Progenitor cell of endocrine pancreas (in vitro differentiated cells): Measurements from ENCODE around the gene PTH1R. TPM values are rescaled to one million over a fixed set of nuclear protein-coding genes. Genes with fewer than 3 reads are reported as not detected.

Experiments used
- DNase-seq: peaks from one replicate; pipeline ENCODE4 v3.0.0; 2021; ENCODE audit warnings: low spot score; ENCODE audit not compliant: unreplicated experiment
- H3K27ac Mint-ChIP-seq: 2 replicates; pipeline ENCODE4 v1.8.0; 2021; ENCODE audit warnings: mild to moderate bottlenecking, moderate library complexity, mixed read lengths
- H3K27me3 Mint-ChIP-seq: 2 replicates; pipeline ENCODE4 v1.8.0; 2021; ENCODE audit warnings: mixed read lengths
- H3K36me3 Mint-ChIP-seq: 2 replicates; pipeline ENCODE4 v1.8.0; 2022; ENCODE audit warnings: mixed read lengths; ENCODE audit not compliant: insufficient read depth
- H3K4me1 Mint-ChIP-seq: 2 replicates; pipeline ENCODE4 v1.8.0; 2021; ENCODE audit warnings: low read depth, mixed read lengths
- H3K4me3 Mint-ChIP-seq: 2 replicates; pipeline ENCODE4 v1.8.0; 2021; ENCODE audit warnings: low read depth, mild to moderate bottlenecking, moderate library complexity, mixed read lengths
- H3K9me3 Mint-ChIP-seq: 2 replicates; pipeline ENCODE4 v1.8.0; 2021; ENCODE audit warnings: low read depth, mixed read lengths
- CTCF ChIP-seq: fragments of 200-600 bp; sonication (generic); IDR thresholded peaks from one replicate; pipeline ENCODE4 v1.5.0; 2021; ENCODE audit warnings: antibody characterized with exemption, mild to moderate bottlenecking; ENCODE audit not compliant: unreplicated experiment
- total RNA-seq: library from RNA; stranded (reverse); gene quantifications from 2 replicates; pipeline ENCODE4 v1.2.1, GENCODE V29; 2021

PTH1R gene
- total RNA-seq, 1 donor from 2014 or later, result 0.26 TPM

GRCh38 chr3:46890132-46890531 lies 12.6 kb downstream of the PTH1R start:
- Mint-ChIP-seq H3K27ac (no peak overlapping the region), H3K4me1 (peaks cover 8% of the 10 kb centered on the region), H3K9me3 (no peaks in the 10 kb centered on the region), H3K36me3 (no peaks in the 10 kb centered on the region), H3K4me3 (no peak overlapping the region), H3K27me3 (peaks cover 75% of the 10 kb centered on the region)
- DNase-seq, result no peak
- no peak for TF ChIP-seq CTCF

DNA sequence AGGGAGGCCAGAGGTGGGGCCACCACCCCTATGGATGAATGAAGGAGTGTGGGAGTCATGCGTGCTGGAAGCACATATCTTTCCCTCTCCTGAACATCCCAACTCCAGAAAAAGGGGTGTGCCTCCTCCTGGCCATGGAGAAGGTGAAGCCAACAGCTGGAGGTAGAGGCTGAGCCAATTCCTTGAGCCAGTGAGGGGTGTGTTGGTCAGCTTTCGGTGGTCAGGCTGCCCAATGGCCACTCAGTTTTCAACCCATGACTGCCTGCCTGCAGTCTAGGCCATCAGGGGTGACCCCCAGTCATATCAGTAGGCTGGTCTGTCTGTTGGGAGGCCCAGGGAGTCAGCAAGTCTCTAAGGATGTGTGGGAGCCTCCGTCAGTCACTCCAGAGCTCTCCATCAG lies 13.6 kb downstream of the PTH1R start:
- H3K9me3 Mint-ChIP-seq, result no peaks in the 10 kb centered on the region
- no peak for DNase-seq
- peaks cover 8% of the 10 kb centered on the region for H3K4me1 Mint-ChIP-seq
- H3K4me3 Mint-ChIP-seq, result no peak overlapping the region
- no peaks in the 10 kb centered on the region for H3K36me3 Mint-ChIP-seq
- H3K27me3 Mint-ChIP-seq, result peaks cover 74% of the 10 kb centered on the region
- H3K27ac Mint-ChIP-seq, result no peak overlapping the region
- TF ChIP-seq CTCF, result no peak

DNA sequence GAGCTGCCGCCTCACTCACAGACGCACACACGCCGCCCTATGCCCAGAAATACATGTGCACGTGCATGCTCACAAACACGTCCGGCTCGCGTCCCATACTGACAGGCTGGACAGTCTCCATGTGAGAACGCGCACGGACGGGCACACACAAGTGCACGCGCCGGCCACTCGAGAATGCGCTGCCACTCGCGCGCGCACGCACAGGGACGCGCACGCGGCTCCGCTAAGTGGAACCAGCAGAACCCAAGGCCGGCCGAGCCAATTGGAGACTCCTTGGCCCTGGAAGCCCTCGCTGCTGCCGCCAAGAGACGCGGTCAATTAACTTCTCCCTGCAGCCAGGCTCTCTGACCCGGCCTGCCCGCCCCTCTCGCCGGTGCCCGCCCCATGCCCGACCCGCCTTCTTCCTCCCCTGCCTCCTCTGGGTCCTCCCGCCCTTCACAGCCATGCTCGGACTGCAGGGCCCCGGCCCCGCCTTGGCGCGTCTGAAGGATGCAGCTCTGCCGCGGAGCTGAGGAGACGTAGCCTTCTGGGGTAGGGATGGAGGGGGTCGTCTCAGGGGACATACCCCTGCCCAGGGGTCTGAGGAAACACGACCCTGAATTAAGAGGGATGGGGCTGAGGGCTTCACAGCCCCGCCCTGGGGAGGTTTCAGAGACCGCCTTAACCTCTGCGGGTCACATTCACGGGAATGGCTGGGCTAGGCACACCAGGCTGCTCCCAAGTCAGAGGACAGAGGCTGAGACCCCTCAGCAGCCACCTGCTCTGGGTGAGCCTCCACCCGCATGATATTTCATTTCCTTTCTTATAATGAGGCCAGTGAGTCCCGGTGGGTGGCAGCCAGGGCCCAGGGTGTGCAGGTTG lies 15.0 kb downstream of the PTH1R start:
- H3K27me3 Mint-ChIP-seq, result peaks cover 69% of the 10 kb centered on the region
- H3K36me3 Mint-ChIP-seq, result no peaks in the 10 kb centered on the region
- H3K27ac Mint-ChIP-seq, result no peak overlapping the region
- TF ChIP-seq CTCF, result no peak
- H3K4me3 Mint-ChIP-seq, result peak overlapping the region; percentile 69
- peaks cover 8% of the 10 kb centered on the region for H3K4me1 Mint-ChIP-seq
- H3K9me3 Mint-ChIP-seq, result no peaks in the 10 kb centered on the region
- peak; percentile 54 for DNase-seq

DNA sequence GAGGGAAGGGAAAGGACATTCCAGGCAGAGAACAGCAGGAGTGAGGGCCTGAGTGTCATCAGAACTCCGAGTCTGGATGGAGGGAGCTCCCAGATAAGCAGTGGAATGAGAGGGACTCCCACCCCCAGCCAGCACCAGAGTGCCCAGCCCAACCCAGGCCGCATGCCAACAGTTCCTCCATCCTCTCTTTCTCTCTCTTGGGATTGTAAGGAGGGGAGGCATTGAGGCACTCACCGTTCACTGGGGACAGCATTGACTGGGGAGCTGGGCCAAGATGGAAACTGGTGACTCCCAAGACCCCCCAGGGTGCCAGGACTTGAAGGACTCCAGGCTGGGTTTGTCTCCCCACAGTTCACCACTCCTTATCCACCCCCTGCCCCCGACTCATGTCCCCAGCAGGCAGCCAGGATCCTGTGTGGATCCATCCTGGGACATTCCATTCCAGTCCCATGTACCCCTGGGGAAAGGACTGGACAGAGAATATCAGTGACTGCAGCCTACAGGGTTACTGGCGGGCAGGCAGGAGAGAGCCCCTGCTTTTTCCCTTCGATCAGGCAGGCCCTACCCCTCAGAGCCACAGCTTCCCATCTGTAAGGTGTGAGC lies 15.7 kb downstream of the PTH1R start:
- DNase-seq, result no peak
- Mint-ChIP-seq H3K27me3 (peaks cover 62% of the 10 kb centered on the region), H3K27ac (no peak overlapping the region), H3K4me1 (peaks cover 5% of the 10 kb centered on the region), H3K4me3 (no peak overlapping the region), H3K9me3 (no peaks in the 10 kb centered on the region), H3K36me3 (no peaks in the 10 kb centered on the region)
- no peak for TF ChIP-seq CTCF

- H3K27me3 Mint-ChIP-seq, result peaks cover 60% of the 10 kb centered on the region
- no peaks in the 10 kb centered on the region for H3K9me3 Mint-ChIP-seq
- H3K4me1 Mint-ChIP-seq, result peaks cover 4% of the 10 kb centered on the region
- no peaks in the 10 kb centered on the region for H3K36me3 Mint-ChIP-seq
- no peak for TF ChIP-seq CTCF
- H3K27ac Mint-ChIP-seq, result no peak overlapping the region
- DNase-seq, result no peak
- H3K4me3 Mint-ChIP-seq, result no peak overlapping the region
Observed at GRCh38 chr3:46893763-46894162, 16.2 kb downstream of the PTH1R start.
